ENCODE data around the gene LINGO4.

LINGO4 gene

DNA sequence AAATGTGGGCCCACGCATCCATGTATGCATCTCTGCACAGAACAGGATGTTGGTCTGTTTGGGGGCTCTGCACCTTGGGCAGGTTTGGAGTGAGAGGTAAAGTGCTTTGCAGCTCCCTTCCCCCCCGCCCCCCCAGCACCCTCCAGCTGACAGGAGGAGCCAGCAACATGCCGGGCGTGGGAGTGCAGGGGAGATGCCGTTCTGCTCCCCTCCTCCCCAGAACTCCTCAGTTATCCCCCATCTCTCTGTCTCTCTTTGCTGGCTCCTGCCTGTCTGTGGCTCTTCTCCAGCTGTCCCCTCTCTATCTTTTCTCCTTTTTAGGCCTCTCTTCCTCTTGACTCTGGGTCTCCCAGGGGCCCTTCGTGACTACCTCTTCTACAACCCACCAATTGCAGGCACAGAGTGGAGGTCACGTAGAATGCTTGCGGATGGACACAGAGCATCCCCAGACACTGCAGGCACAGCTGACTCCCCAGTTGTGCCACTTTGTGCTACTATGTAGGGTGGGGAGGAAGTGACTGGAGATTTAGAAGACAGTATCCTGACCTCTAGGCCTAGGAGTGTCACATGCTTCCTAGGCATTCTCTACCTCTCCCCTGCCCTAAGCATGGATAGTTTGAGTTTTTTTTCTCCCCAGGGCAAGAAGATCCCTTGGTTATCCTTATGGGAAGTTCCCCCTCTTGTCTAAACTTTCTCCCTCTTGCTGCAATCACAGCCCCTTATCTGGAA is 28.1 kb upstream of the LINGO4 start:
- DNase-seq (ENCODE audit: low read depth) = no peak

GRCh38 chr1:151832318-151832980 is 27.2 kb upstream of the LINGO4 start:
- no peak for DNase-seq (ENCODE audit: low read depth)

GRCh38 chr1:151831605-151832004 is 26.4 kb upstream of the LINGO4 start, which contains the start of gene RORC:
TSS of gene RORC (minus strand) at chr1:151831802. CDS start at chr1:151831764, 38 bp downstream.
- no peak for DNase-seq (ENCODE audit: low read depth)

- DNase-seq (ENCODE audit: low read depth) = no peak
Observed at GRCh38 chr1:151831256-151831591, 26.0 kb upstream of the LINGO4 start.

DNA sequence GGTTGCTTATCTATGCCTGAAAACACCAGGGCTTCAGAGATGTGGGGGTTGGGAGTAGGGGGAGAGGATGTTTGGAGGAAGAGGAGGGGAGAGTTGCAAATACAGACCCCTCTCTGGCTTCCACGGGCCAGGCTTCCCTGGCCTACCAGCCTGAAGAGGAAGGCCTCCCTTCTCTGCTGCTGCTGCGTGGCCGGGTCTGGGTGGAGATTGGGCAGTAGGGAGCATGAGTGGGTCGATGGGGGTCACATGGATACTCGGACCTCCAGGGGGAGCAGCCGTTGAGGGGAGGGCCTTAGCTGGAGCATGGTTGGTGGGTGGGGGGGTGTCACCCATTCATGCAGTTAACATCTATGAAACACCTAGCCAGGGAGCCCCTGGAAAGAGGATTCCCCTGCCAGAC is 24.8 kb upstream of the LINGO4 start:
- DNase-seq (ENCODE audit: low read depth) = no peak

DNA sequence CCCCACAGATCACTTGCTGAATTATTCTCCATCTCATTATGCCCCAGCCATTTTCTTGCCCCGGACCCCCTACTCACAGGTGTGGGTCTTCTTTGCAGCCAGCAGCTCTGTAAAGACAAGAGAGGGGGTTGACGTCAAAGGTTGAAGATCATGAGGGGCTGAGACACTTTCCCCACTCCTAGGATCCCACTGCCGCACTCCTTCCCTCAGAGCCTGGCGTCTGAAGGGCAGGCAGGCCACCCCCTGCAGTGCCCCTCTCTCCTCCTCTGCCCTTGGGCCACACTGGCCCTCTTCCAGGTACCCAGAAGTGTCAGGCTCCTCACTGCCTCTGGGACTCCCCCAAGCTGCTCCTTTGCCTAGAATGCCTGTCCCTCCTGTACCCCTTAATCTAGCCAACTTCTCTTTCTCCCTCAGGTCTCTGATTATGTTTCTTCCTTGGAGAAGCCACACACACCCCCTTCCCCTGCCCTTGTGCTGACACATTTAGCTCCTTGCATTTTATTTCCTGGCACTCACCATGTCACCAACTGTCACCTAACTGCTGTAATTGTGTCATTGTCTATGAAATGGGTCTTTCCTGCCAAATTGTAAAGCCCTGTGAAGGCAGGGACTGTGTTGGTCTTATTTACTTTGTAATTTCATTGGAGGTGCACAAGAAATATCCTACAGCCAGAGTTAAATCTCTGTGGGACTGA is 24.3 kb upstream of the LINGO4 start:
- DNase-seq (ENCODE audit: low read depth) = no peak

- no peak for DNase-seq (ENCODE audit: low read depth)
Observed at GRCh38 chr1:151828921-151829320, 23.7 kb upstream of the LINGO4 start.

DNA sequence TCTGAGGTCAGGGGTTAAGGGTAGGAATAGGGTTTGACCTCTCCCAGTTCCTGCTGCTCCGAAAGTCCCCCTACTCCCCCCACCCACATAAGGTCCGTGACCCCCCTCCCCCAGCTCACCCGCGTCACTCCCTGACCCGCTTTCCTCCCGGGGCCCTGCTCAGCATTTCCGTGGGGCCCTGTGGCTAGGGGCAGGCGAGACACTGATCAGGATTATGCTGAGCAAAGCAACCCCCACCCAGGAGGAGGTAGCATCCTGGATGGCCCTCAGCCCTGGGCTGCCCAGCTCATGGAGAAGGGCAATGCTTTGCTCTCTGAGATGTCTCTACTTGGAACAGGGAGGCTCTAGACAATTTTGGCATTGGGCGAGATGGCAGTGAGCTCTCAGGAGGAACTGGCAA is 22.6 kb upstream of the LINGO4 start:
- DNase-seq (ENCODE audit: low read depth) = no peak

DNA sequence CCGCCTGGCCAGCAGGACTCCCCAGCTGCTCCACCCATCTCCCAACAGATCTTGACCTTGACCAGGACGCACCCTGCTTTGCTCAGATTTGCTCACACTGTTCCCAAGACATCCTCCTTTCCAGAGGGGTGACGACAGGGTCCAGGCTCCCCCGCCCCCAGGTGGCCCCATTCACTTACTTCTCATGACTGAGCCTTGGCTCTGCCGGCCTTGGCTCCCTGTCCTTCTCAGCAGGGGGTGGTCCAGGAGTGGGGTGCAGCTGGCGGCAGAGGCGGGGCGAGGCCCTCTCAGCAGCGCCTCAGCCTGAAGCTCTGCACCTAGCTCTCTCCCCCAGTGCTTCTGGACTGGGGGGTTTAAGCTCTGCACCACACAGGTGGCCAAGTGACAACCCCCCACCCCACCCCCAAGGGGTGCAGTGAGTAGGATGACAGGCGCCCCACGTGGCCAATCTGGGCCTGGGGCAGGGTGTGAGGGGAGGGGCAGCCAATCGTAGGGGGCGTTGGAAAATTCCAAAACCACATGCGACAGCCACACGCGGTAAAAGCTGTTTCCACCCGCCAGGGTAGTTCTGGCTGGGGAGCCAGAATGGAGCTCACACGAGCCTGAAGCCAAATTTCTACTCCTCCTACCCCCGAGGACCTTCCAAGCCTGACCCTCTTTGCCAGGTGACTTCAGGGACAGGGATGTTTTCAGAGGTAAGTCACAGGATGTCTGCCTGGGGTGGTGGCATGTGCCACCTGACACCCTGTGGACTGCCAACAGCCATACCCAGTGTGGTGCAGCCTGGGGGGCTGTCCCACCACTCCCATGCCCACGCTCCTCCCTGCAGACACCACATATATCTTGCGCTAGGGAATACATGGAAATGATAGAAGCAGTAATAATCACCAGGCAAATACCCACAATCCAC is 20.8 kb upstream of the LINGO4 start:
- no peak for DNase-seq (ENCODE audit: low read depth)

DNA sequence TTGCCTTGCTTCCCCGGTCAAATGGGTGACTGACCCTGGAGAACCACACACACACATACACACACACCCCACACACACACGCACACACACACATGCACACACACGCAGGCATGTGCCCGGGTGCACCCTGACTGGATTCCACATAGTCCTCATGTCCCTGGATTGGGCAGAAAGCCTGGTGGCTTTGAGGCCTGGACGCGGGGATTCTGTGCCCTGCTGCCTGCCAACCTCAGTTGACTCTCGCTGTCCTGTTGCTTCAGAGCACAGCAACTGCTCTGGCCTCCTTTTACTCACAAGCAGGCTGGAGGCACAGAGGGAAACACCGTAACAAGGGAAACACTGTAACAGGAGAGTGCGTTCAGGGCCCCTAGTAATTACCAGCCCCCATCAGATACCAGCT is 20.0 kb upstream of the LINGO4 start:
- no peak for DNase-seq (ENCODE audit: low read depth)

DNA sequence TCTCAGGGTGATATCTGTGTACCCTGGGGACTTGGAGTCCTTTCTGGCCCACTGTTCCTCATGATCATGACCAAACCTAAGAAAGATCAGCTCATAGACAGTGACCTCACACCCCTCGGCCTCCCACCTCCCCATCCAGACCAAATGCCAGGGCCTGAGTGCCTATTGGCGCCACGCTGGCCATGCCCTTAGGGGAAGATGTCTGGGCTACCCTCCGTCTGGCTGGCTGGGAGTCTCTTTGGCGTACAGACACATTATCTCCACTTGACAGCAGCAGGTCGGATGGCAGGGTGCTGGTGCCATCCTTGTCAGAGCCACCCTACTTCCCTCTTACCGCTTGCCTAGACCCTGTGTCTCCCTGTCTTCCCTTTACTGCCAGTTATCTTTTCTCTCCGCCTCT is 18.0 kb upstream of the LINGO4 start:
- no peak for DNase-seq (ENCODE audit: low read depth)

- no peak for DNase-seq (ENCODE audit: low read depth)
Observed at GRCh38 chr1:151822404-151822803, 17.2 kb upstream of the LINGO4 start.

DNA sequence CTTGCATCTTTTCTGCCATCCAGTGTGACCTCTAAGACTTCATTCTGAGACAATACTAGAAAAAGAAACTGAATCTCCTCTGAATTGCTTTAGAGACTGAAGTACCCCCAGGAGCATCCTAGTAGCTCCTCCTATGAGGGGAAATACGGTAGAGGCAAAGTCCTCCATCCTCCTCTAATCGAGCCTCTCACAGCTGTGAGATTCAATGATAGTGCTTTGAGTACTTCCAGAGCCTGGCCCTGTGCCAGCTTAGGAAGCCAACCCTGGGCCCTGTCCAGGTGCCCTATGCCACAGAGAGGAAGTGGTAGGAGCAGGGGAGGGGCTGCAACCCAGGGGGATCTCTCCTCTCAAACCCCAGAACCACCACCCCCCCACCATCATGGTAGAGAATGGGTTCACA is 15.7 kb upstream of the LINGO4 start:
- DNase-seq (ENCODE audit: low read depth) = no peak

DNA sequence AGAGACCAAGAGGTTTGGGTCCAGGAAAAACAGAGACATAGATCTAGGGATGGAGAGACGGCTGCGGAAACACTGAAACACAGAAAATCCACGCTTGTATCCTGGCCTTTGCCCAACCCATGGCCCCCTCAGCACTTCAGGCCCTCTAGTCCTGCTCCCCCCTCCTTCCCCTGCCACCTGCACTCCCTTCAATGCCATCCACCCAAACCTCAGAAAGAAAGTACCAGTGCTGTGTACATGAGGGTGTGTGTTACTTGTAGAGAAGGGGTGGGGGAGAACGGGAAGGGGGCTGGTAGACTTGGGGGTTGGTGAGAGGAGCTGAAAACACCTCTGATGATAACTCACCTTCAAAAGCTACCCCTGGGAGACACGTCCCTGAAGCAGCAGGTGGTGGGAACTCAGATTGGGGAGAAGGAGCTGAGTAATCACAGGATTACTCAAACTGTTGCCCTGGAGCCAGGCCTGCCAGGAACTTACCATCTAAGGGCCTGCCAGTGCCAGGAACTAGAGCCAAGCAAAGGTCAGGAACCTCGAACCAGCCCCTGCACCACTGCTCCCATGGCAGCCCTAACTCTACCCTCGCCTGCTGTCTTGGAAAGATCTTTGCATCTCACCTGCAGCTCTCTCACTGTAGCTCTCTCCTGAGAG is 14.9 kb upstream of the LINGO4 start:
- DNase-seq (ENCODE audit: low read depth) = no peak

DNA sequence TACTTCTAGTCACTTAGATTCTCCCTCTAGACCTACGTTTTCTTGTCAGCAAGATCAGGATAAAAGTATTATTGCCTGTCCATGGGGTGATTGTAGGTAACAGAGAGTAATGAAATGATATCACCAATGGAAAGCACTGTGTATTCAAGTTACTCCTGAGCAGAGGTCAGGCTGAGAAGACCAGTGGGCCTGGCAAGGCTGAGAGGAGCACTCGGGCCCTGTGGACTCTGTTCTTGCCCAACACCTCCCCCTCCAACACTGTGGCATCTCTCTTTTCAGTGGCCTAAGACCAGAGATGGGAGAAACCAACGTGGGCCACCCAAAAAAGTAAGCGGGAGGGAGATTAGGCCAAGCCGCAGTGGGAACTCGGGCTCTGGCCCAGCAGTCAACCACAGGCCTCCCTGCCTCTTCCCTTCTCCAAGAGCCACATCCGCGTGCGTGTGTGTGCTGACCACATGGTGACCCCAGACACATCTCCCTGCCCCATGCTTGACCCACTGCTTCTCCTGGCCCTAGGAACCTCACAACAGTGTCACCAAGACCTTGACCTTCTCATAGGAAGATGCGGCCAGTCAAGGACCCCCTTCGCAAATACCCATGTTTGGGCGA is 14.1 kb upstream of the LINGO4 start:
- no peak for DNase-seq (ENCODE audit: low read depth)

GRCh38 chr1:151817353-151817730 is 12.1 kb upstream of the LINGO4 start:
- no peak for DNase-seq (ENCODE audit: low read depth)

DNA sequence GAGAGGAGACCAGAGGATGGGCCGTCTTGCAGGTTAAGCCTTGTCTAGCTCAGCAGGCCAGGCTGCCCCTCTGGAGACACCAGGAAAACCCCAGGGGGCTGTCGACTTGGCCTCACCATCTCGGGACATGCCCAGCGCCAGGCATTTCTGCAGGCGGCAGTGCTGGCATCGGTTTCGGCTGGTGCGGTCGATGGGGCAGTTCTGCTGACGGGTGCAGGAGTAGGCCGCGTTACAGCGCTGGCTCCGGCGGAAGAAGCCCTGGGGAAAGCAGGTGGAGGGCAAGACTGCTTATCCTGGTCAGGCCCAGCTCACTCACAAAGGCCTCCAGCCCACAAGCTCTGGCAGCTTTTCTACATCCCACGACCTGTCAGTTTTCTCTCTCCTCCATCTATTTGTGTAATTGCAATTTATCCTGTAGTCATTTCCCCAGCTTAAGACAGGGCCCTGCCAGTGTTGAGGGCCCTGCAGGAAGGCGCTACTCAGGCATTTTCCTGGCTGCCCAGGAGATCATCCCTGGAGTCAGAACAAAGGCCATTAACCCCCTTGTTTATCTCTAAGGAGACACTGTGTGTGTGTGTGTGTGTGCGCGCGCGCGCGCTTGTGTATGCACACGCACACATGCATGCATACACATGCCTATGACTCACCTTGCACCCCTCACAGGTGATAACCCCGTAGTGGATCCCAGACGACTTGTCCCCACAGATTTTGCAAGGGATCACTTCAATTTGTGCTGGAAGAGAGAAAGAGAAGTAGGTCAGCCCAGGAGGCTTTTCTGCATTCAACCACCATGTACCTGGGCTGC is 11.5 kb upstream of the LINGO4 start:
- DNase-seq (ENCODE audit: low read depth) = no peak

DNA sequence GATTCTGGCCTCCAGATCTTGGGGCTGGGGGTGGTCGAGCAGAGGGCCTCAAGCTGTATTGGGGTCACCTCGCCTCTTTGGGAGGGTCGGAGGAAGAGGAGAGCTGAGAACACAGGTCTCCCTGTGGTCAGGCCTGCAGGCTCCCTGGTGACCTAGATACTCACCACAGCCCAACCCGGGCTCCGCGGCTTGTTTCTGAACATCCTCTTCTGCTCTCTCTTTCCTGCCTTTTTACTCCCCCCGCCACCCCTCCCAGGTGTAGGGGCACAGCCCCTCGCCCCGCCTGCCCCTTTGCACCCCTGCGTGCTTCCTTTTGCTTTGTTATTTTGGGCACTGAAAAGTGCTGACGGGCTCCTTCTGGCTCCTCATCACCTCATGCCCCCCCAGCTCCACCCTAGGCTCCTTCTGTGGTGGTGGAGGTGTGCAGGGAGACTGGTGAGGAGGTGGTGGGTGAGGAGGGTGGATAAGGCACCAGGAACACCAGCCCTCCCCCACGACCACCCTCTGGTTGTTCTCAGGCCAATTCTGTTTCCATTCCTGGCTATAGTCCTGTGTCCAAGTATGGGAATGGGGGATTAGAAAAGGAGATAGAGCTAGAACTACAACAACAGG is 10.6 kb upstream of the LINGO4 start:
- no peak for DNase-seq (ENCODE audit: low read depth)

- DNase-seq (ENCODE audit: low read depth) = no peak
Observed at GRCh38 chr1:151814971-151815545, 9.8 kb upstream of the LINGO4 start.

DNA sequence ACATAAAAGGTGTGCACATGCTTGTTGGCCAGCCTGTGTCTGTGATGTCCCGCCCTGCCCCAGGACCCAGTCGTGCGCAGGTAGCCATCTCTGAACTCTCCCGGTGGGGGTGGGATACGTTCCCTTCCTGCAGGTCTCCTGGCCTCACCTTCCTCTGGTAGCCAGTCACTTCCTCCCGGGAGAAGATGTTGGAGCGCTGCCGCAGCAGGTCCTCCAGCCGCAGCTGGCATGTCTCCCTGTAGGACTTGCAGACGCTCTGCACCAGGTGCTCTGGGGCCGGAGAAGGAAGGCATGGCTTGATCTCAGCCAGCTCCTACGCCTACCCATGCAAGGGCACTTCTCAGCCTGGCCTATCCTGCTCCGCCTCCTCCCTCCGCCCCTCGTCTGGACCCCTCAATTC is 9.2 kb upstream of the LINGO4 start:
- DNase-seq (ENCODE audit: low read depth) = no peak

All from stimulated activated CD8-positive, alpha-beta memory T cell treated with anti-CD3 and anti-CD28 coated beads, Interleukin-12 subunit alpha, Interleukin-12 subunit beta, amount 100 ng/mL, for 1 hour (primary cell).